HepG2 (cell line): ENCODE data around the gene KRT7. TPM values are rescaled to one million over a fixed set of nuclear protein-coding genes. Genes with fewer than 3 reads are reported as not detected.

ENCODE experiments used
- ATAC-seq: fragments of 200-7000 bp; cut with Tn5 transposase; 3 replicates; pipeline ENCODE4 v1.9.1; 2020; ENCODE audit warnings: mild to moderate bottlenecking, moderate library complexity
- BruUV-seq: library from RNA; stranded (reverse); fragments of 400-500 nt; replicated peaks from 2 replicates; lab custom pipeline; 2021; lab: Mats Ljungman, UMichigan
- CTCF ChIA-PET: fragments of 300-600 bp; formaldehyde crosslinking; extraction: SDS; loops from one replicate; lab custom pipeline; 2021; ENCODE audit warnings: low total read pairs, inconsistent platforms, low intra/inter-chr PET ratio; lab: Yijun Ruan, JAX
- POLR2A ChIA-PET: fragments of 350-600 bp; sonication (Branson Sonifier 250); formaldehyde crosslinking; loops from one replicate; lab custom pipeline; 2020; ENCODE audit warnings: antibody characterized with exemption, inconsistent platforms; lab: Yijun Ruan, JAX
- DNase-seq: peaks from one replicate; pipeline ENCODE4 v3.0.0-alpha.2; 2015; ENCODE audit warnings: low spot score
- FAIRE-seq: peaks from 3 replicates; lab custom pipeline; 2011; peaks lifted over from hg19 to GRCh38; lab: Jason Lieb, UNC
- H2AFZ ChIP-seq: one replicate; pipeline ENCODE4 v1.6.1; 2011; ENCODE audit warnings: low read length, inconsistent platforms
- H3K27ac ChIP-seq: fragments of 300-600 bp; 3 replicates; pipeline ENCODE4 v1.8.0; 2011; ENCODE audit warnings: mixed run types, mild to moderate bottlenecking, mixed read lengths, low read length, inconsistent platforms; ENCODE audit not compliant: insufficient read depth; ENCODE audit errors: extremely low read length
- H3K27me3 ChIP-seq, 2 experiments: fragments of 200-600 bp in 1 of 2; 2 replicates in 1 of 2; 3 replicates in 1 of 2; pipeline versions ENCODE4 v1.6.0 to v1.8.0; 2011; ENCODE audit warnings: low read length in 2 of 2, mild to moderate bottlenecking in 2 of 2, moderate library complexity in 2 of 2, inconsistent platforms in 1 of 2; ENCODE audit not compliant: insufficient read depth in 2 of 2, control insufficient read depth in 1 of 2
- H3K36me3 ChIP-seq, 2 experiments: fragments of 200-600 bp in 1 of 2; replicated peaks in 1 of 2; 2 replicates in 1 of 2; 3 replicates in 1 of 2; pipeline versions ENCODE4 v1.5.1 to v1.8.0; 2011; ENCODE audit warnings: low read length in 2 of 2, inconsistent platforms in 1 of 2; ENCODE audit not compliant: insufficient read depth in 2 of 2, control insufficient read depth in 1 of 2
- H3K4me1 ChIP-seq: 2 replicates; pipeline ENCODE4 v1.5.1; 2012; ENCODE audit warnings: low read length, inconsistent platforms; ENCODE audit not compliant: insufficient read depth
- H3K4me2 ChIP-seq: 2 replicates; pipeline ENCODE4 v1.6.0; 2011; ENCODE audit warnings: low read depth, low read length, inconsistent platforms
- H3K4me3 ChIP-seq, 3 experiments: fragments of 200-600 bp in 1 of 3; sonication (generic), shearing (Covaris generic) in 1 of 3; replicated peaks in 1 of 3; 2 replicates each; pipeline ENCODE4 v1.5.1; 2011 to 2016; ENCODE audit warnings: low read length in 3 of 3, inconsistent platforms in 2 of 3, low read depth in 2 of 3, mild to moderate bottlenecking in 2 of 3, control low read depth in 1 of 3, mixed read lengths in 1 of 3; ENCODE audit not compliant: insufficient read depth in 1 of 3
- H3K79me2 ChIP-seq: one replicate; pipeline ENCODE4 v1.6.1; 2011; ENCODE audit warnings: low read length, inconsistent platforms; ENCODE audit not compliant: insufficient read depth
- H3K9ac ChIP-seq: 2 replicates; pipeline ENCODE4 v1.6.0; 2011; ENCODE audit warnings: mild to moderate bottlenecking, low read depth, low read length, inconsistent platforms; ENCODE audit not compliant: insufficient read depth
- H3K9me3 ChIP-seq: 2 replicates; pipeline ENCODE4 v1.5.1; 2012; ENCODE audit warnings: mild to moderate bottlenecking, low read length
- H4K20me1 ChIP-seq: 2 replicates; pipeline ENCODE4 v1.6.0; 2011; ENCODE audit warnings: inconsistent platforms, mild to moderate bottlenecking, low read length, moderate library complexity; ENCODE audit not compliant: insufficient read depth
- AKAP8 ChIP-seq: sonication (generic); formaldehyde crosslinking; IDR thresholded peaks from 2 replicates; pipeline ENCODE4 v1.5.1; 2020; ENCODE audit warnings: mild to moderate bottlenecking, missing genetic modification reagents
- ARID3A ChIP-seq: IDR thresholded peaks from 2 replicates; pipeline ENCODE4 v1.6.1; 2012; ENCODE audit warnings: low read depth, low read length, improper control_type of control experiment
- EED ChIP-seq: sonication (generic); formaldehyde crosslinking; IDR thresholded peaks from 2 replicates; pipeline ENCODE4 v1.5.0; 2020; ENCODE audit warnings: mild to moderate bottlenecking, missing genetic modification reagents
- HIVEP1 ChIP-seq: sonication (generic); formaldehyde crosslinking; IDR thresholded peaks from 2 replicates; pipeline ENCODE4 v1.4.0; 2020; ENCODE audit warnings: mild to moderate bottlenecking, missing genetic modification reagents
- IRX3 ChIP-seq: sonication (generic); formaldehyde crosslinking; IDR thresholded peaks from 2 replicates; pipeline ENCODE4 v1.8.1; 2023; ENCODE audit warnings: mild to moderate bottlenecking, low read depth, missing genetic modification reagents, borderline replicate concordance
- MIXL1 ChIP-seq: IDR thresholded peaks from 2 replicates; pipeline ENCODE4 v1.6.1; 2016
- NFKB2 ChIP-seq: sonication (generic); formaldehyde crosslinking; IDR thresholded peaks from 2 replicates; pipeline ENCODE4 v1.4.0; 2020; ENCODE audit warnings: missing genetic modification reagents, borderline replicate concordance
- PHF8 ChIP-seq: sonication (generic); formaldehyde crosslinking; IDR thresholded peaks from 2 replicates; pipeline ENCODE4 v1.5.0; 2020; ENCODE audit warnings: missing genetic modification reagents
- RARA ChIP-seq: IDR thresholded peaks from 2 replicates; pipeline ENCODE4 v1.6.1; 2016; ENCODE audit warnings: missing genetic modification reagents, missing compliant biosample characterization
- SOX5 ChIP-seq: IDR thresholded peaks from 2 replicates; pipeline ENCODE4 v1.6.1; 2016; ENCODE audit warnings: borderline replicate concordance
- ZHX2 ChIP-seq, 2 experiments: sonication (generic) in 1 of 2; formaldehyde crosslinking in 1 of 2; IDR thresholded peaks; 2 replicates each; pipeline versions ENCODE4 v1.6.1 to v1.9.0; 2014 to 2022; ENCODE audit warnings: antibody characterized with exemption in 1 of 2, borderline replicate concordance in 1 of 2, inconsistent platforms in 1 of 2, low read depth in 1 of 2, missing genetic modification reagents in 1 of 2
- ZKSCAN1 ChIP-seq: fragments of 150-350 bp; IDR thresholded peaks from 2 replicates; pipeline ENCODE4 v1.6.1; 2014; ENCODE audit warnings: low read length
- ZNF235 ChIP-seq: sonication (generic); formaldehyde crosslinking; IDR thresholded peaks from 2 replicates; pipeline ENCODE4 v1.8.1; 2023; ENCODE audit warnings: mild to moderate bottlenecking, missing genetic modification reagents, borderline replicate concordance
- ZNF414 ChIP-seq: sonication (generic); formaldehyde crosslinking; IDR thresholded peaks from 2 replicates; pipeline ENCODE4 v1.5.0; 2020; ENCODE audit warnings: missing genetic modification reagents
- ZNF431 ChIP-seq: sonication (generic); formaldehyde crosslinking; IDR thresholded peaks from 2 replicates; pipeline ENCODE4 v1.9.0; 2022; ENCODE audit warnings: missing genetic modification reagents, low read depth, mild to moderate bottlenecking, borderline replicate concordance
- ZNF501 ChIP-seq: sonication (generic); formaldehyde crosslinking; IDR thresholded peaks from 2 replicates; pipeline ENCODE4 v1.5.1; 2020; ENCODE audit warnings: mild to moderate bottlenecking, moderate library complexity, missing genetic modification reagents
- ZNF878 ChIP-seq: sonication (generic); formaldehyde crosslinking; IDR thresholded peaks from 2 replicates; pipeline ENCODE4 v1.8.1; 2023; ENCODE audit warnings: mild to moderate bottlenecking, missing genetic modification reagents, moderate library complexity
- WGBS: methylation state at CpG from one replicate; pipeline ENCODE4 v1.1.6; 2017; ENCODE audit warnings: low lambda C conversion rate; 5-methylcytosine and 5-hydroxymethylcytosine counted together
- in situ Hi-C: cut with HindIII; loops from 2 replicates; pipeline ENCODE4 v1.10.0; 2017; ENCODE audit warnings: low pct_unique_long_range_greater_than_20kb; ENCODE audit not compliant: extremely low pct_ligation_motif_present
- intact Hi-C: fragments of 100-400 bp; cut with micrococcal nuclease; formaldehyde crosslinking; loops from one replicate; pipeline ENCODE4 v1.10.0; 2022; ENCODE audit not compliant: unreplicated experiment
- polyA plus RNA-seq, 8 experiments: library from polyadenylated mRNA; depleted of rRNA in 3 of 8; stranded (reverse) in 7 of 8; unstranded in 1 of 8; fragments of >200 nt; fragmentation: Illumina TruSeq in 4 of 8; extraction: Trizol in 4 of 8; gene quantifications; 2 replicates each; pipeline versions ENCODE4 v1.2.1 to v1.2.3, GENCODE V29; 2011 to 2016; ENCODE audit warnings: low read depth in 4 of 8, missing spikeins in 1 of 8, mixed read lengths in 1 of 8; ENCODE audit not compliant: insufficient read depth in 1 of 8
- total RNA-seq, 5 experiments: library from RNA; depleted of rRNA; stranded (reverse); fragments of >200 nt; fragmentation: Illumina TruSeq; extraction: Trizol; gene quantifications; 2 replicates each; pipeline ENCODE4 v1.2.3, GENCODE V29; 2016; ENCODE audit warnings: low read depth in 1 of 5

Gene KRT7
- total and polyA plus RNA-seq, 2 of the 13 experiments (the other 11 are each of a cell fraction or from before 2014, with no cell fraction given): 0.83 TPM; not detected in 1

- ChIA-PET CTCF (no interaction called here), POLR2A (no interaction called here)
- Histone ChIP-seq H4K20me1 (0 out of 2 replicates have a peak, but pooled peaks cover 2% of the 10 kb centered on the region), H3K4me1 (no peaks in the 10 kb centered on the region), H3K27ac (no peak overlapping the region), H3K4me3 (no peak overlapping the region), H3K27me3 (peaks cover 12 to 40% of the 10 kb centered on the region in 2 experiments; a peak in 3 of 5 replicates), H3K36me3 (no peaks in the 10 kb centered on the region), H3K79me2 (no peaks in the 10 kb centered on the region), H3K9me3 (no peaks in the 10 kb centered on the region), H3K4me2 (no peak overlapping the region), H2AFZ (no peak overlapping the region), H3K9ac (no peak overlapping the region)
- no TSS peak for BruUV-seq
- ATAC-seq (no peak), FAIRE-seq (no peak), DNase-seq (no peak)
- intact Hi-C loops (no loop called here), in situ Hi-C loops (no loop called here)
- 22% methylated on average over 8 of the region's 10 CpGs for WGBS
- TF ChIP-seq AKAP8 (no peak), ZNF235 (CRISPR knock-in tag) (no peak), ZHX2 (IDR thresholded peaks at IDR 0.05; ENCODE audit: low read depth) (no peak), ZHX2 (CRISPR knock-in tag; IDR thresholded peaks at IDR 0.05; ENCODE audit: borderline replicate concordance) (no peak), ZNF878 (CRISPR knock-in tag) (no peak), ZNF501 (CRISPR knock-in tag) (no peak), SOX5 (no peak), ZNF431 (CRISPR knock-in tag) (no peak), ARID3A (no peak), ZKSCAN1 (no peak), EED (CRISPR knock-in tag) (no peak), ZNF414 (CRISPR knock-in tag) (no peak), NFKB2 (CRISPR knock-in tag) (no peak), PHF8 (CRISPR knock-in tag) (no peak), RARA (CRISPR knock-in tag) (no peak), MIXL1 (CRISPR knock-in tag) (no peak), HIVEP1 (CRISPR knock-in tag) (no peak), IRX3 (CRISPR knock-in tag) (no peak)
Observed at GRCh38 chr12:52210925-52211650, 22.0 kb upstream of the KRT7 start.
